NB4 (cell line): ENCODE results near the gene PDPN.

Source experiments
- CTCF ChIP-seq: IDR thresholded peaks from one replicate; pipeline ENCODE4 v1.5.1; 2012; ENCODE audit warnings: low read depth, low read length
- MAX ChIP-seq: IDR thresholded peaks from 2 replicates; pipeline ENCODE4 v1.6.1; 2011; ENCODE audit warnings: low read depth, low read length

DNA sequence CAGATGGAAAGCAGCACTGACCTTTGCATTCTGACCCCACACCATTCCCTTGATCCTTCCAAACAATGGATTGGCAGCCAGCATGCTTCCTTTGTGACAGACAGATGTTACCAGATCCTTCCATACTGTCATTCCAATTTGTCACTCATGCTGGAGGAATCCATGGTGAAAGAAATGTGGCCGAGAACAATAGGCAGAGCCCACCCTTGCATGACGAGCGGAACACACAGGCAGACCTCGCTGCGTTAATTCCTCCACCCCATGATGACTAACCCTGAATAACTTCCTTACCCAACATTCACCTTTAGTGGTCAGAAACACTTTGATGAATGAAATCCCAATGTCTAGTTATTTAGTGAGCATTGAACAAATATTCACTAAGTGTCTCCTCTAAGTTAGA is 45.1 kb downstream of the PDPN start:
- TF ChIP-seq MAX (no peak), CTCF (no peak)
